GM12801 (cell line): Measurements from ENCODE around the gene FAM20B.

Experiments
- CTCF ChIP-seq: IDR thresholded peaks from one replicate; pipeline ENCODE4 v1.5.1; 2011; ENCODE audit warnings: control low read depth; ENCODE audit not compliant: insufficient read length; ENCODE audit errors: extremely low read depth

The FAM20B gene

GRCh38 chr1:179001451-179001850 is 24.2 kb upstream of the FAM20B start:
- no peak for TF ChIP-seq CTCF

- TF ChIP-seq CTCF, result no peak
Measured at GRCh38 chr1:179002552-179003345, 22.9 kb upstream of the FAM20B start.

GRCh38 chr1:179003512-179004066 is 22.1 kb upstream of the FAM20B start:
- TF ChIP-seq CTCF, result no peak

- no peak for TF ChIP-seq CTCF
Measured at GRCh38 chr1:179007233-179007632, 18.5 kb upstream of the FAM20B start.

- TF ChIP-seq CTCF, result no peak
Measured at GRCh38 chr1:179010671-179011070, 15.0 kb upstream of the FAM20B start.

- no peak for TF ChIP-seq CTCF
Measured at GRCh38 chr1:179012038-179012437, 13.7 kb upstream of the FAM20B start.

GRCh38 chr1:179014123-179014522 is 11.6 kb upstream of the FAM20B start:
- no peak for TF ChIP-seq CTCF
